ENCODE results near the gene CDYL.
A peak's percentile ranks its signal among the peaks of the same experiment; 100 is the strongest.

The CDYL gene

DNA sequence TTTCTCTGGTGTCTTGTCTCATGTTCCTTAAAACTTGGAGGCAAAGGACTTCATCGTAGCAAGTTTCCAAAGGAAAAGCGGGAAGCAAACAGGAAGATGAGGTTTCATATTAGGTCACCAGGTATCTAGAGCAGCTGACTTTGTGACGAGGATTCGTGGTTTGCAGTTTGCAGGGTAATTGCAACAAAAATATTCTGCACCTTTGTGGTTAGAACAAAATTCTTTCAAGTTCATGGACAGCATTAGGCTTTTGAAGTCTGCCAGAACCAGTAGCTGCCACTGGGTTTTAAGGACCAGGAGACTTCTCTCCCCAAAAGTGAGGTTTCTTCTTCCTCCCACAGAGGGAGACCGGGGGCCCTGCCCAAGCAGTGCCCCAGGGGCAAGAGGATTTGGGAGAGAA lies 164.2 kb downstream of the CDYL start:
- no peak for DNase-seq

DNA sequence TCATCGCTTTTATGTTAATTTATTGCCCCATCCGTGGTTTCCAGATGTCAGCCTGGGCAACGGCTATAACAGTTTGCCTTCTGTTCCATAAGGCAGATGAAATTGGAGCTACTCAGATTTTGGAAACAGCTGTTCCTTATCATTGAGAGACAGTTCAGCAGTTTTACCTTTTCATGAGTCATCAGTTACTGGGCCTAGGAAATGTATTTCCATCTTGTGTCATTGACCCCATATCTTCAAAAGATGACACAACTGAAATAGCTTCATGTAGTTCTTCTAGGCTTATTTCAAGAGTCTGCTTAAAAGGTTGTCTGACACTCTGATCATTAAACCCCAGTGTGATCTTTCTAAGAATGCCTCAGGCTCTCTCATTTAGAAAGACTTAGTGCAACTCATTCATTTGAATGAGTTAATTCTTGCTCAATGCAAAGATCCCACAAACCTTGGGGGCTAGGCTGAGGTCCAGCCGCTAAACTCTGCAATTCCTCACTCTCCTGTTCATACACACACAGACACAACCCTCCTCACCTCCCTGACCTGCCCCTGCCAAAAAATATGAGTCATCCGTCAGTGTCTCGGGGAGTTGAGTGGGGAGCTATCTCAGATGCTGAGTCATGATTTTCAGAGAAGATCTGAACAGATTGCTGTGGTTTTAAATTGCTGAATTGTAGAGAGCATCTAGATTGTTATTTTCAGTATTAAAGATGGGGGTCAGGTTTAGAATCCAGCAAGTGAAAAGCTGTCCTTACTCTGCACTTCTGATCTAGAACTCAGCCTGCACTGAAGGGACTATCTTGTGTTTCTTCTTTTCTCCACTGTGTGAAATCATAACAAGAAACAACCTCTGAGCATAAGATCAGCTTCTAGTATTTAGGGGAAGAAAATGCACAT lies 165.8 kb downstream of the CDYL start:
- peak; percentile 62 to 69 for DNase-seq

DNA sequence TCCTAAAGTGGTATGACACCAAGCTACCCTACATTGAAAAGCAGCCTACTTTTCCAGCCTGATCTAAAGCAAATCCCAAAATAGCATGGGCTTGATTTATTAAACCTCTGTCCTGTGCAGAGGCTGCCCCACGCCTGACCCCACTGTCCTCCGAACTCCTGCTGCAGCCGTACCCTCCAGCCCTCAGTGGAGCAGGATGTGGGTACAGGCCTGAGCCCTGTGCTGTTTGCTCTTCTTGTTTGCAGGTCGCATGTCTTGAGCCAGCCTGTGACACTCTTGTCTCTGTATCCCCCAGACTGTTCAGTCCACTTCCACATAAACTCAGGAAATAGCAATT lies 166.4 kb downstream of the CDYL start:
- no peak for DNase-seq

DNA sequence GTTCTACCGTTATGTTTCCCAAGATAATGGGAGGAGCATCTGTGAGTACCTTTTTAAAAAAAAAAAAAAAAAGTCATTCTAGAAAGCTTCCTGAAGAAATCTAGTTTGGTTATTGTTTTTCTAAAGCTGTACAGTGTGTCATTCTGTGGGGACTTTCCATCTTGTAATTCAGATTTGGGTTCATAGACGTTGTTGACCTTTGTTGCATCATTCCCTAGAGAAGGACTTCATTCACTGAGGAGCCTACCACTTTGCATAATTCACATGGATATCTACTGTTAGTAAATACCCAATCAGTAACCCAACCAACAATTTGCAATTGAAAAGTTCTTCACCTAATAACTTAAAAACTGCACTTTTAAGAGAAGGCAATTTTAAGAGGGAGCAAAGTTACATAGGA lies 167.5 kb downstream of the CDYL start:
- no peak for DNase-seq

DNA sequence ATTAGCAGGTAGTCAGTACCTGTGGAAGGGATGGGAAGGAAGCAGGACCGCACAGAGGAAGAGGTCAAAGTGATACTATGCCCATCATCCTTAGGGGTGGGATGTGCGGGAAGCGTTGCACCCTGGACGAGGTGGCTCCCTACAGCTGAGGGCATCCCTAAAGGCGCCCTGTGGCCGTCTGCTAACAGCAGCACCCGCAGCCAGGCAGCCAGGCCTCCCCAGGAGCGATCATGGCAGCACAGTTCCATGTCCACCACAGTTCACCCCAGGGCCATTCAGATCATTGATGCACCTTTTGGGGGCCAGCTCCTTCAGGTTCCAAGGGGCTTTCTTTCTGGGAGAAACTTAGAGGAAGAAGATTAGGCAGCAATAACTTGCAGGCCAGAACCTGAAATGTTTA lies 168.1 kb downstream of the CDYL start:
- DNase-seq = no peak

DNA sequence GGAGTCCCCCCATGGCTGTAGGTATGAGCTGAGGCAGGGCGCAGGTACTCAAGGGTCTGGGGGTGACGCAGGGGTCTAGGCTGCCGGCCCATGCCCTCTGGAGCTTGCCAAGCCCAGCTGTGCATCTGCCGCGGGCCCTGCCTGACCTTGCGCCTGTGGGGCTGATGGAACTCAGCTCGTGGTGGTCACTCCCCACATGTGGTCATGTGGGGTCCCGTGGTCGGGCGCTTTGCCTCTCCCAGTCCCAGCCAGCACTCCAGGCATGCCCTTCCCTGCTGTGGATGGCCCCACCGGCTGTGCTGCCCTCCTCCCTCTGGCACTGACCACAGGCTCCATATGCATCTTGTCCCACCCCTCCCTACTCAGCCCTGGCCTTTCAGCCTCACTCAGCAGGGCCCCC lies 170.3 kb downstream of the CDYL start:
- no peak for DNase-seq

DNA sequence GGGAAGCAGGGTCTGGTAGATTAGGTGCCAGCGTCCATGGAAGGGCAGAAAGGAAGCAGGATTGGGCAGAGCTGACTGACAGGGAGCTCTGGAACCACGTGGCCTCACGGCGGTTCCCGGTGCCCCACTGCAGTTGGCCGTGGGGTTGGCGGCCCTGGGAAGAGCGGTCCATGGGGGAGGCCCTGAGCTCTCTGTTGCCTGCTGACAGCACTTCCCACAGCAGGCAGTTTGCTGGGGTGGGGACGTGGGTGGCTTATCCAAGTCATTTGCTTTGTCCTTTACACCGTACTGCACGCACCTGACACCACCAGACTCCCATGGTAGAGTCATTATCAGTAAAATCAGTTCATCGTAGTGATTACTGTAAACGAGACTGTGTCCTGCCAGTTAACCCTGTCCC lies 171.5 kb downstream of the CDYL start:
- no peak for DNase-seq

DNA sequence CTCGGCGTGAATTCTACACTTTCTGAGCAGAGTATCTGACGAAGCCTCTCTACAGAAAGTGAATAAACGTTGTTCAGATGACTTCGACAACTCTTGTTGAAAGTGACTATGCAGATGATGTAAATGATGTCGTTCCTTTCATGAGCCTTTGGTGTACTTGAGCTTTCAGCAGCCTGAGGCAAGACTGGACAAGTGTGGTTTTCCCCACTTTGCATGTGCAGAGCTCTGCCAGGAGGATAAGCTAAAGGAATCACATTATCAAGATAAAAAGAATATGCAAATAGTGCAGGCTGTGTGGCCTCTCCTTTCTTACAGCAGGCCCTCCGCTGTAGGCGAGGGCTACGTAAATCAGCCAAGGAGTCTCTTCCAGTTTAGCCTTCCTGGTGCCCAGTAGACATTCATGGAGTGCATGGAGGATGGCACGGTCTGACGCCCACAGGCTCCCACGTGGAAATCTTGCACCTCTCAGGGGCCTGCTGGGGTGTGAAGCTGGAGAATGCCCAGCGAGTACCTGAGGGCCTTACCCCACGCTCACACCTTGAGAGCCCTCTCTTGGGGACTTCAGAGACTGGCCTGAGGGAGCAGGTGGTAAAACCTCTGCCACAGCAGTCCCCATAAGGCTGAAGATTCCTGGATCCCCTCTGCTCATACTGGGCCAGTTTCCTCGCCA lies 172.7 kb downstream of the CDYL start:
- no peak for DNase-seq

DNA sequence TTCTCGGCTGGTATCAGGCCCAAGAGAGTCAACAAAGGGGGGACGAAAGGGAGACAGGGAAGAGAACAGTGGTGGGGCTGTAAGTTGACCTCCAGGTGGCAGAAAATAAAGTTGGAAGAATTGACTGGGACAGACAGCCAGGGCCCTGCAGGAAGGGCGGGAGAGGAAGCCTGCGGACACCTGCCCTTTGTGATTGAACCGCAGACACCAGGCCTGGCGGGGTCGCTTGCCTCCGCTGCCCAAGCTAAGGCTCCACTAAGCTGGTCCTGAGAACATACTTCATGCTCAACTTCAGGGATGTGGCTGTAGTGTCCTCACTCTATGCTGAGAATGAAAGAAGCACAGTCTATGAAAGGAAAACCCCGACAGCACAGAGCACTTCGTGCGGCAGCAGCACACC lies 173.9 kb downstream of the CDYL start:
- no peak for DNase-seq

DNA sequence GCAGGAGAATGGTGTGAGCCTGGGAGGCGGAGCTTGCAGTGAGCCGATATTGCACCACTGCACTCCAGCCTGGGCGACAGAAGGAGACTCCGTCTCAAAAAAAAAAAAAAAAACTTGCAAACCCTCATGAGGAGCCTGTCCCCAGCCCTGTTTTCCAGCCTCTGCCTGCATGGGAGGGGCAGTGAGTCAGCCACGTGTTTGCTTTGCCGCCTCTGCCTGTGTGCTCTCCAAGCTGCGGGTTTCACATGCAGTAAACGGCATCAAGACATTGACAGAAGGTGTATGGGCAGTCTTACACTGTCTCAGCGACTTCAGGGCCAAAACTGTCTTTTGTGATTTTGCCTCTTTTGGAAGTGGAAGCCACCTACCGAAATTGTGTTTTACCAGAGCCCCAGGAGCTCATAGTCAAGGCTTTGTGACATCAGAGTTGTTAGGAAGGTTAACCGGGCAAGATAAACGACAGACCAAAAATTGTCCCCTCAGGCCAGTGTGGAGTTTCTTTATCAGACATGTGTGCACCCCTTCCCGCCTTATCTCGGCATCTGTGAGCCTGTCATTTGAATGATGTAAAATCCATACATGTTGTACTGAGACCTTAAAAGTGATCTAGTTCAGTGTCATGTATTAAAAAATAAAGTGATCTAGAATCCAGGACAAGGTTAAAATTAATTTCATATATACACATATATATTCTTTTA lies 174.8 kb downstream of the CDYL start:
- DNase-seq = no peak

DNA sequence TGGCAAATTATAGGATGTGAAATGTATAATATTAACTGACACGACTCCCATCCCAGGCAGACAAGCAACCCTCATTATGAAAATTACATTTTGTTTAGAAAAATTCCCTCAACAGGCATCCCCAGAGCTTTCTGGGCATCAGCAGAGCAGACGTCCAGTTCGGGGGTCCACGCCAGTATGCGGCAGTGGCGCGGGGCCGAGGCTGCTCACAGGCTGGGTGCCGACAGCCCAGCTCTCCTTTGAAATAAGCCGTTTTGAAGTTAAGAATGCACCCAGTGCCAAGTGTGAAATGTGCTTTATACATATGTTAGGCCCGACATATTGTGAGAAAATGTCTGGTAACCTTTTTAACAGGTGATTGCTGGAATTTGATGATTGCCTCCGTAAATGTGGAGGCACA lies 177.2 kb downstream of the CDYL start:
- DNase-seq = no peak

DNA sequence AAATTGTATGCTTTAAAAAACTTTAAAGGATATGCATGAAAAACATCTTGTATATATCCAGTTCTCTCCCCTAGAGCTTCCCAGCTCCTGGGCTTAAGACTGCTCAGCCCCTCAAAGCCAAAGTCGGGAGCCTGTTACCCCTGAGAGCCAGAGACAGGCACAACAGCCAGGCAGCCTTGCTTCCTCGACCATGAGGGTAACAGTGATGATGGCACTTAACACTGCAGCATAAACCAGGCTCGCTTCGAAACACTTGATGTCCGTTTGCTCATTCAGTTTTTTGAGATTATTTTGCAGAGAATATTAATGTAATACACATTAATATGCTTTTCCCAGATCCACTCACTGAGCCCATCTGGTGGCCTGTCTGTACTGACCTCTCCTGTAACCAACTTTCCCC lies 180.4 kb downstream of the CDYL start:
- DNase-seq = no peak

DNA sequence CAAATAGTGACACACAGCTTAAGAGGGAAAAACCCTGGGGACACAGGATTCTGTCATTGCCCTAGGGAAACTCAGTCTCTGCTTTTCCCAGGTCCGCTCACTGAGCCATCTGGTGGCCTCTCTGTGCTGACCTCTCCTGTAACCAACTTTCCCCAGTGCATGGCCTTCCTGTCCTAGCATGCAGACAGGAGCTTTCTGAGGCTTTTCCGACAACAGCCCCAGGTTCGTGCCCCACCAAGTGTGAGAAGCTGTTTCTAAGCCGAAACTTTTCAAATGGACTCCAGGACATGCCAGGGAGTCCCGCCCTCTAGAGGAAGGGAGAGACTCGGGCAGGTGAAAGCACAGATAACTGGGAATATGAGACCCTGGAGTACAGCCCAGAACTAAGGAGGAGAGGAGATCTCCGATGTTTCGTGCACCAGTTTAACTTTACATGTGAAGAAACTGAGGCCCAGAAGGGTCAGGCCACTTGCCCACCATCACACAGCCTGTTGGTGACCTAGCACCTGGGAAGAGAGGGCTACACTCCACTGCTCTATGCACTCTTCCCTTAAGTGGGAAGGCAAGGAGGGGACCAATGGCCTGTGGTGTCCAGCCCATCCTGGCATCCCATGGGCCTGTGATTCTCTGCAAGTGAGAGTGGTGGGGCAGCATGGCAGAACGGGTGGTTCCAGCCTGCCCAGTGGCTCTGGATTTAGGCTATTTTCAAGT lies 181.5 kb downstream of the CDYL start:
- no peak for DNase-seq

DNA sequence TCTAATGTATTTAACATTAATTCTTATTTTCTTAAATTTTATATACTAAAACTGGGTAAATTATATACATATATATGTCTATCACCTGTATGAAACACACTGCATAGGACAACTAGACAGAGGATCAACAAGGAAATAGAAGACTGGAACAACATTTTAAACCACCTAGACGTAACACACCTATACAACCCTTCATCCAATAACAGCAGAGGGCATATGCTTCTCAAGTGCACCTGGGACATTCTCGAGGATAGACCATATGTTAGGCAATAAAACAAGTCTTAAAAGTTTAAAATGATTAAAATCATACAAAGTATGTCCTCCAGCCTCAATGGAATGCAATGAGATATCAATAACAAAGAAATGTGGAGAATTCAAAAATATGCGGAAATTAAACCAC lies 182.4 kb downstream of the CDYL start:
- DNase-seq = no peak

DNA sequence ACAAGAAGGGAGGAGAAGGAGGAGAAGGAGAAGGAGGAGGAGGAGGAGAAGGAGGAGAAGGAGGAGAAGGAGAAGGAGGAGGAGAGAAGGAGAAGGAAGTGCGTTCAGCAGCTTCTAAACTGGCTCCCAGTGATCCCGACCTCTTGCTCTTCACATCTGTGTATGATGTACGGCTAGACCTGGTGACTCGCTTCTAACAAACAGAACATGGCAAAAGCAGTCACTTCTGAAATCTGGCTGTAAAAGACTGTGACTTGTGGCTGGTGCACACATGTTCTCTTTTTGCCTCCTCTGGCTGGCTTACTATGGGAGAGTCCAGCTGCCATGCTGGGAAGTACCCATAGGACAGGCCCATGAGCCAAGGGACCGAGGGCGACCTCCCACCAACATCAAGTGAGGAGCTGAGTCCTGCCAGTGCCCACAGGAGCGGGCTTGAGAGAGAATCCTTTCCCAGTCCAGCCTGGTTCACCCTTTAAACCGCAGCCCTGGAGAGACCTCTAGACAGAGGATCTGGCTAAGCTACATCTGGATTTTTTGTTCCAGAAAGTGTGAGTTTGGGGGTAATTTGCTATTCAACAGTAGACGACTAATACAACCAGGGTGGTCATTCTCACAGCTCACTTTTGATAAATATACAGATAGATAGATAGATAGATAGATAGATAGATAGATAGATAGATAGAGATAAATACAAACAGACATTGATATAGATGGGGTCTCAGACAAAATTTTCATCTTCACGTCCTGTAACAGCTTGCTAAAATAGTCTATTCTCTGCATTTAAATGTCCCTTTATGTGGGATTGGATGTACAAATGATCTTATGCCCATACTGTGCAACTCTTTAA lies 185.3 kb downstream of the CDYL start:
- no peak for DNase-seq

DNA sequence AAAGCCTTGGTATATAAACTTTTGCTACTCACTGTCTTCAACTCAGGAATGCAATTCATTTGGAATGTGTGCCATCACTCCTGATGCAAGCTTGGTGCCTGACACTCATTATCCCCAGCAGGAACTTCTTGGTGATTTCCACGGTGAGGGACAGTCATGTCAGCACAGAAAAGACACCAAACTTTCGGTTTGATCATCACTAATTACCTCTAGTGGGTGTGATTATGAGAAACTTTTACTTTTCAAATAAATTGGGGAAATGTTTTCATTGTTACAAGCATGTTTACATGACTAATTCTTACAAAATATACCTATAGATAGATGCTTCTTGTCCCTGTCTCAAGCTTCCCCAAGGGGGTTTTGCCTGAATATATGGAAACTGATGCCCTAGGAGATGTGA lies 186.7 kb downstream of the CDYL start:
- DNase-seq = no peak

DNA sequence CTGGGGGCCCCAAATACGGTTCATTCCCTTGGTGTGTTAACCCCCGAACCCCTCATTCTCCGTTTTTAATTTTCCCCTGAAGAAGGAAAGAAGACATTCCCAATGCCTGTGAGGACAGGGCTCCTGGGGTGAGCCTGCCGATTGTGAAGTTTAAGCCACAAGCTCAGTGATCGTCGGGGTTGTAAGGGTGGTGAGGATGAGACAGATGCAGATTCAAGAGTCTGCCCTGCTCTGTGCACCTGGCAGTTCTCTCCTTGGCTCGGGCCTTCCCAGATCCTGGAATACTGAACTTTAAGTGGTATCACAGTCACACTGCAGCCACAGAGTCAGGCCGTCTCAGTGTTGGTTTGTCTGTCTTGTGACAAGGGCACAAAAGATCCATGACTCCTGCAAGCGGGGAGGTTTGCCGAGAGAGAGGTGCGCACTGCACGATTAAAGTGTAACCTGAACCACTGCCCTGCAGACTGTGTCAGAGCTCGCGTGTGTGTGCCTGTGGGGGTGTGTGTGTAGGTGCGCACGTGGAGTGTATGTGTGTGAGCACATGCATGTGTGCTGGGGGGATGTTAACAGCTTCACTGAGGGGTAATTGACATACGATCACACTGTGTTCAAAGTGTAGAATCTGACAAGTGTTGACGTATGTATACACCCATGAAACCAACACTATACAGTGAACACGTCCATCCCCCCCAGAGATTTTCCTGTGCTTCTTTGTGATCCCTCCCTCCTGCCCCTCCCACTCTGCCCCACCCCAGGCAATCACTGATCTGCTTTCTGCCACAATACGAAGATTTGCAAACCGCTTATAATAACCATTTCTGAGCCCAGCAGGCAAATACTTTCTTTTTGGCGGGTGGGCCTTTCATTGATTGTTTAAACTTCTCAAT lies 188.7 kb downstream of the CDYL start:
- DNase-seq = no peak

DNA sequence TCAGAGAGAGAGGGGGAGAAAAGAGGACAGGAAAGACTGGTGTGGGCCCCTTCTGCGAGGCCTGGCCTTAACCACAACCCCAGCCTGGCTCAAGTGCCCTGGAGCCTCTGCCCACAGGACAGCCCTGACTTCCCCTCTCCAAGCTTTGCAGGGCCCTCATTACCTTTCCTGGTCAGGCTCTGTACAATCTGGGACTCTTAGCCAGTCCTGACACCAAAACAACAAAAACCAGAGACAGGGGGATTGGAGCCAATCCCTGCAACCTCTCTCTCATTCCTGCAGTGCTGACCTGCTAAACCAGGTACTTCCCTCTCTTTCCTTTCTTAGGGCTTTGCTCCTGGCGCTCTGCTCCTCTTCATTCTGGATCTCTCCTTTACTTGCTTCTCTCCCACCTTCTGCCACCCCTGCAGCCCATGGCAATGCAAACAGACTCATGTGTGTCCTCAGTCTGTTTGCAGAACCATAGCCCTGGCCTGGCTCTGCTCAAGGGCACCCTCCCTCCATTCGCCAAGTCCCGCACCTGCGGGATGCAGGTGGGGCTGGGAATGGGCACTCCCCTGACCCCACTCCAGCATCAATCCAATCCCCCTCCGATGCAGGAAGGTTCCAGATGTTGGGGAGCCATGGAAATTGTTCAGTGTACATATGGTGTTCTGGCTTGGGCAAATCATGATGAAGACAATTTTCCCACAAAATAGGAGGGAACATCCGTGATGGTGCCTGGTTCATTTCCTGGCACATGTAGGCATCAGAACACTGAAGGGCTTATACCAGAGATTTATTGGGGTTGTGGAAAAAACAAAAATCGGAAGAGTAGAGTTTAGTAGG lies 189.6 kb downstream of the CDYL start:
- DNase-seq = no peak

DNA sequence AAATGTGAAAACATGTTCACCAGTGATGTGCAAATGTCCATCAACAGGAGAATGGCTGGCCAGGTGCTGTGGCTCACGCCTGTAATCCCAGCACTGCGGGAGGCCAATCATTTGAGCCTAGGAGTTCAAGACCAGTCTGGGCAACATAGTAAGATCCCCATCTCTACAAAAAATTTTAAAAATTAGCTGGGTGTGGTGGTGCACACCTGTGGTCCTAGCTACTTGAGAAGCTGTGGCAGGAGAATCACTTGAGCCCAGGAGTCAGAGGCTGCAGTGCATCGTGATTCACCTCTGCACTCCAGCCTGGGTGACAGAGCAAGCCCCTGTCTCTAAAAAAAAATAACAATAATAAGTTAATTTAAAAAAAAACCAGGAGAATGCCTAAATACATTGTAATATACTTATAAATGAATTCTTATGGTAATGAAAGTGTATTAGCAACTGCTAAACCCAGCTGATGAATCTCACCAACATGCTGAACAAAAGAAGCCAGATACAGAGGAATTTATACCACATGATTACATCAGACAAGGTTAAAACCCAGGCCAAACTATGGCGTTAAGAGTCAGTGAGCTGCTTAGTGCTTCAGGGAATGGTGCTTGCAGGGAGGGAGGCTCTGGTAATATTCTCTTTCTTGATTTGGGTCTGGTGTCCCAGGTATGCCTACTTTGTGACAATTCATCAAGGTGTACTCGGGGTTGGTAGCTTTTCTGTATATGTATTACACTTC lies 191.3 kb downstream of the CDYL start:
- DNase-seq = no peak
